Hepatocyte (in vitro differentiated cells): ENCODE measurements around the gene PDX1. TPM values are rescaled to one million over a fixed set of nuclear protein-coding genes. Genes with fewer than 3 reads are reported as not detected.

Experiments used
- DNase-seq: peaks from one replicate; pipeline ENCODE4 v3.0.0-alpha.2; 2016; ENCODE audit warnings: low spot score
- H2AFZ ChIP-seq: fragments of 200-600 bp; sonication (generic); 2 replicates; pipeline ENCODE4 v1.6.0; 2016; ENCODE audit warnings: antibody characterized with exemption, mild to moderate bottlenecking
- H3K27ac ChIP-seq: fragments of 200-600 bp; sonication (generic); 2 replicates; pipeline ENCODE4 v1.5.1; 2016; ENCODE audit warnings: mild to moderate bottlenecking
- H3K27me3 ChIP-seq: fragments of 200-600 bp; sonication (generic); 2 replicates; pipeline ENCODE4 v1.6.1; 2016
- H3K36me3 ChIP-seq: fragments of 200-600 bp; sonication (generic); replicated peaks from 2 replicates; pipeline ENCODE4 v1.5.1; 2016; ENCODE audit warnings: low read depth; ENCODE audit not compliant: insufficient read depth
- H3K4me1 ChIP-seq: fragments of 200-600 bp; sonication (generic); 2 replicates; pipeline ENCODE4 v1.5.1; 2016; ENCODE audit warnings: mild to moderate bottlenecking, moderate library complexity; ENCODE audit not compliant: insufficient read depth
- H3K4me2 ChIP-seq: fragments of 200-600 bp; sonication (generic); 2 replicates; pipeline ENCODE4 v1.6.0; 2016
- H3K4me3 ChIP-seq: fragments of 200-600 bp; sonication (generic); 2 replicates; pipeline ENCODE4 v1.5.1; 2016; ENCODE audit warnings: mild to moderate bottlenecking
- H3K79me2 ChIP-seq: fragments of 200-600 bp; sonication (generic); 2 replicates; pipeline ENCODE4 v1.6.0; 2017; ENCODE audit warnings: mild to moderate bottlenecking
- H3K9me2 ChIP-seq: fragments of 200-600 bp; sonication (generic); replicated peaks from 2 replicates; pipeline ENCODE4 v1.6.0; 2017; ENCODE audit warnings: mild to moderate bottlenecking; ENCODE audit not compliant: insufficient read depth
- H3K9me3 ChIP-seq: fragments of 200-600 bp; sonication (generic); 2 replicates; pipeline ENCODE4 v1.5.1; 2016; ENCODE audit warnings: low read depth, mild to moderate bottlenecking
- H4K20me1 ChIP-seq: fragments of 200-600 bp; sonication (generic); 2 replicates; pipeline ENCODE4 v1.6.0; 2016; ENCODE audit warnings: mild to moderate bottlenecking; ENCODE audit not compliant: insufficient read depth, poor library complexity, severe bottlenecking
- CTCF ChIP-seq: fragments of 200-600 bp; sonication (generic); IDR thresholded peaks from 2 replicates; pipeline ENCODE4 v1.5.1; 2016; ENCODE audit warnings: antibody characterized with exemption, mild to moderate bottlenecking; ENCODE audit not compliant: poor library complexity
- EZH2 ChIP-seq: fragments of 200-600 bp; sonication (generic); IDR thresholded peaks from 2 replicates; pipeline ENCODE4 v1.6.1; 2016; ENCODE audit warnings: antibody characterized with exemption, mild to moderate bottlenecking, borderline replicate concordance
- EZH2phosphoT487 ChIP-seq: fragments of 200-600 bp; sonication (generic); IDR thresholded peaks from one replicate; pipeline ENCODE4 v1.6.1; 2018; ENCODE audit warnings: antibody characterized with exemption, mild to moderate bottlenecking, low read depth, moderate library complexity; ENCODE audit not compliant: unreplicated experiment, severe bottlenecking
- WGBS: methylation state at CpG from one replicate; pipeline ENCODE4 v1.1.6; 2016; ENCODE audit warnings: low lambda C conversion rate; ENCODE audit errors: missing lambda C conversion rate; 5-methylcytosine and 5-hydroxymethylcytosine counted together
- polyA plus RNA-seq: library from polyadenylated mRNA; unstranded; fragments of >200 nt; fragmentation: Nextera tagmentation; extraction: Ambion mirVana; gene quantifications from 2 replicates; pipeline ENCODE4 v1.2.1, GENCODE V29; 2016
- total RNA-seq: library from RNA; depleted of rRNA; stranded (reverse); fragments of >200 nt; gene quantifications from 2 replicates; pipeline ENCODE4 v1.2.3, GENCODE V29; 2014

The PDX1 gene
- total and polyA plus RNA-seq, 2 experiments from 2014 or later = 1.3 to 1.8 TPM

- DNase-seq = no peak
- Histone ChIP-seq H4K20me1 (no peaks in the 10 kb centered on the region), H3K4me1 (peaks cover 12% of the 10 kb centered on the region), H3K27me3 (peaks cover 36% of the 10 kb centered on the region), H3K36me3 (no peaks in the 10 kb centered on the region), H3K9me3 (no peaks in the 10 kb centered on the region), H2AFZ (no peak overlapping the region), H3K79me2 (no peaks in the 10 kb centered on the region), H3K4me2 (no peak overlapping the region), H3K4me3 (no peak overlapping the region), H3K9me2 (no peaks in the 10 kb centered on the region), H3K27ac (no peak overlapping the region)
- WGBS = 30% methylated on average over 4 of the region's 4 CpGs
- TF ChIP-seq EZH2 (no peak), CTCF (no peak), EZH2phosphoT487 (no peak)
Observed at GRCh38 chr13:27909378-27909777, 10.4 kb upstream of the PDX1 start.

- 34% methylated on average over 2 of the region's 2 CpGs for WGBS
- TF ChIP-seq EZH2 = no peak
- no peak for TF ChIP-seq EZH2phosphoT487
- no peak for TF ChIP-seq CTCF
- H3K36me3 ChIP-seq = no peaks in the 10 kb centered on the region
- H3K27ac ChIP-seq = no peak overlapping the region
- H3K79me2 ChIP-seq = no peaks in the 10 kb centered on the region
- H3K4me1 ChIP-seq = peaks cover 12% of the 10 kb centered on the region
- H3K4me3 ChIP-seq = no peak overlapping the region
- H3K9me2 ChIP-seq = no peaks in the 10 kb centered on the region
- H3K4me2 ChIP-seq = peak overlapping the region; percentile 12
- H3K27me3 ChIP-seq = peaks cover 55% of the 10 kb centered on the region
- no peak for DNase-seq
- H2AFZ ChIP-seq = no peak overlapping the region
- no peaks in the 10 kb centered on the region for H3K9me3 ChIP-seq
- H4K20me1 ChIP-seq = no peaks in the 10 kb centered on the region
Observed at GRCh38 chr13:27911521-27911920, 8.3 kb upstream of the PDX1 start.

- no peak overlapping the region for H3K4me3 ChIP-seq
- peaks cover 12% of the 10 kb centered on the region for H3K4me1 ChIP-seq
- no peak overlapping the region for H2AFZ ChIP-seq
- H3K9me3 ChIP-seq = no peaks in the 10 kb centered on the region
- no peak overlapping the region for H3K4me2 ChIP-seq
- H3K9me2 ChIP-seq = no peaks in the 10 kb centered on the region
- H3K36me3 ChIP-seq = no peaks in the 10 kb centered on the region
- peaks cover 65% of the 10 kb centered on the region for H3K27me3 ChIP-seq
- WGBS = 86% methylated on average over 1 of the region's 1 CpG
- no peaks in the 10 kb centered on the region for H3K79me2 ChIP-seq
- TF ChIP-seq EZH2phosphoT487 = no peak
- TF ChIP-seq CTCF = no peak
- no peak for TF ChIP-seq EZH2
- H4K20me1 ChIP-seq = no peaks in the 10 kb centered on the region
- no peak for DNase-seq
- no peak overlapping the region for H3K27ac ChIP-seq
Observed at GRCh38 chr13:27913160-27913559, 6.6 kb upstream of the PDX1 start.
